Measurements from ENCODE around the gene ME3. TPM values are rescaled to one million over a fixed set of nuclear protein-coding genes. Genes with fewer than 3 reads are reported as not detected.

ME3 gene
- total and polyA plus RNA-seq, 12 donors, result 13.9 to 128 (median 44.5) TPM

GRCh38 chr11:86578727-86579405 lies 93.5 kb downstream of the ME3 start:
- TF ChIP-seq CTCF (IDR thresholded peaks at IDR 0.05) (no peak), POLR2A (IDR thresholded peaks at IDR 0.05) (no peak)
- Histone ChIP-seq H3K4me3 (no peak overlapping the region), H3K9me3 (replicated peaks in 1 of 3) (no peaks in the 10 kb centered on the region), H3K27me3 (no peaks in the 10 kb centered on the region), H3K36me3 (replicated peaks in 1 of 2) (no peaks in the 10 kb centered on the region), H3K27ac (peak overlapping the region; percentile 28 to 89 (median 73)), H3K4me1 (replicated peaks in 1 of 2) (peaks cover 19 to 35% of the 10 kb centered on the region in 2 donors)
- no peak for DNase-seq
- intact Hi-C loops (cut with DNase I), result no loop called here
- WGBS, 4 donors, result 92 to 100% (median 94%) methylated on average over 2 of the region's 2 CpGs

DNA sequence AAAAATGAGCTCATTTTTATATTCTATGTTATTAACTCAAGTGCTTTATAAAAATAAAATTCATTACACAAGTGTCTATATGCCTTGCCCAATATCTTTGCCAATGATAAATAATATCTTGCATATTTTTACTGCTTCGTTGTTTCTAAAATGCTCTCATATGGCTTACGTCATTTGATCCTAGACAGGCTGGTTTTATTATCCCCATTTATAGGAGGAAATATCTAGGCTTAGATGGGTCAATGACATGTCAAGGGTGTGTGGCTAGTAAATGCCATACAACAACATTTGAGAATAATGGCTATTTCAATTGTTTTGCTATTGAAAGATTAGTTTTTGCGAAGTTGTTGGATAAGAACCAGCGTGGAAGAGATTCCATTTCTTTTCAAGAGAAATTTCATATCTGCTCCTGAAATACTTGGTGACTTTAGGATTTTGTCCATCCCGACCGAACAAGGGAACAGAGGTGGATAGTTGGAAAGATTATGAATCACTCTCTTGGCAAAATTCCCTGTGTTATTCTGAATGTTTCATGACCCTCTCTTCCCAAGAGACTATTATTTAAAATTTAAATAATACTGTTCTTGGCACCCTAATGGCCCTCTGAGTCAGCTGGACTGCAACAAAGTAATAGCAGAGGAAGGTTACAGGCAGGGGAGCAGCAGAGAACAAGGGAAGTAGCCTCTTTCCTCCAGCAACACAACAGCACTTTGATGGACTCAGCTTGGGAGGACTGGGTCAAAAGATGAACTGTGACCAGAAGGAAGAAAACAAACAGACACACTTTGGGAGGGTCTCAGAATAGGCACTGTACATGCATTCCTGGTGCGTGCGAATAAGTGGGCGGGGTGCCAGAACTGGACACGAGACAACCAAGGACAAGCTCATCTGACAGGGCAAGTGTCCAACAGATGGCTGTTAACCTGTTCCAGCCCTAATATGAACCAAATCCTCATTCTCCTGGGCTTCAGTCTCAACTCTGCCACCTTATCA lies 94.5 kb downstream of the ME3 start:
- no peak overlapping the region for H3K4me3 ChIP-seq
- peaks cover 19 to 35% of the 10 kb centered on the region in 2 donors for H3K4me1 ChIP-seq (replicated peaks in 1 of 2)
- intact Hi-C loops (cut with DNase I), result no loop called here
- no peaks in the 10 kb centered on the region for H3K27me3 ChIP-seq
- WGBS, 4 donors, result 15 to 29% (median 19%) methylated on average over 10 of the region's 10 CpGs
- no peaks in the 10 kb centered on the region for H3K9me3 ChIP-seq (replicated peaks in 1 of 3)
- H3K36me3 ChIP-seq (replicated peaks in 1 of 2), result no peaks in the 10 kb centered on the region
- peak; percentile 79 to 96 (median 91) for DNase-seq
- H3K27ac ChIP-seq, result peak overlapping the region; percentile 28 to 89 (median 73)
- TF ChIP-seq POLR2A (IDR thresholded peaks at IDR 0.05) (peak in 1 of 2 donors; percentile 31), CTCF (IDR thresholded peaks at IDR 0.05) (no peak)

GRCh38 chr11:86576946-86577624 lies 95.3 kb downstream of the ME3 start:
- no peak for TF ChIP-seq CTCF (IDR thresholded peaks at IDR 0.05)
- no peak for TF ChIP-seq POLR2A (IDR thresholded peaks at IDR 0.05)
- WGBS, 4 donors, result 82 to 100% (median 86%) methylated on average over 1 of the region's 1 CpG
- H3K4me1 ChIP-seq (replicated peaks in 1 of 2), result peaks cover 19 to 35% of the 10 kb centered on the region in 2 donors
- no peak for DNase-seq
- intact Hi-C loops (cut with DNase I), result no loop called here
- no peak overlapping the region for H3K4me3 ChIP-seq
- no peaks in the 10 kb centered on the region for H3K36me3 ChIP-seq (replicated peaks in 1 of 2)
- H3K27ac ChIP-seq, result peak overlapping the region in 3 of 5 donors; percentile 73 to 89 (median 84)
- H3K27me3 ChIP-seq, result no peaks in the 10 kb centered on the region
- no peaks in the 10 kb centered on the region for H3K9me3 ChIP-seq (replicated peaks in 1 of 3)

DNA sequence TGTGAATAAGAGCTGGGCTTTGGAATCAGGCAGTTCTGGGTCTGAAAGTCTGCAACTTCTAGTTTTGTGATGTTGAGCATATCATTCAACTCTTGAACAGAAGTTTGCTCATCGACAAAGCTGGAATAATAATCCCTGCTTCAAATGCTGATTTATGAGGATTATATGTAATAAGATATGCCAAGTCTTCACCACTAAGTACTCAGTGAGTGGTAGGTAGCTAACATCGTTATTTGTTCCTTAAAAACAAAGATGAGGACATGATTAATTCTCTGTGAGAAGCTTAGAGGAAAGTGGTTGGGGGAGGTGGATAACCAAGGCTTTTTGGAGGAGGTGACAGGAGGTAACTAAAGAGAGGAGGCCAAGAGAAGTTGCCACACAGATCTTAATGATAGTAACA lies 96.5 kb downstream of the ME3 start:
- 84 to 97% (median 92%) methylated on average over 2 of the region's 2 CpGs for WGBS, 4 donors
- H3K4me1 ChIP-seq (replicated peaks in 1 of 2), result peaks cover 19 to 35% of the 10 kb centered on the region in 2 donors
- H3K9me3 ChIP-seq (replicated peaks in 1 of 3), result no peaks in the 10 kb centered on the region
- DNase-seq, result no peak
- H3K27me3 ChIP-seq, result no peaks in the 10 kb centered on the region
- no peak overlapping the region for H3K4me3 ChIP-seq
- intact Hi-C loops (cut with DNase I), result no loop called here
- TF ChIP-seq CTCF (IDR thresholded peaks at IDR 0.05), result no peak
- TF ChIP-seq POLR2A (IDR thresholded peaks at IDR 0.05), result no peak
- H3K27ac ChIP-seq, result no peak overlapping the region
- H3K36me3 ChIP-seq (replicated peaks in 1 of 2), result no peaks in the 10 kb centered on the region
